Measurements from ENCODE around the gene NME5.

GRCh38 chr5:138180183-138180782, 41.1 kb upstream of the NME5 start:
- TF ChIP-seq, protein P1, sequence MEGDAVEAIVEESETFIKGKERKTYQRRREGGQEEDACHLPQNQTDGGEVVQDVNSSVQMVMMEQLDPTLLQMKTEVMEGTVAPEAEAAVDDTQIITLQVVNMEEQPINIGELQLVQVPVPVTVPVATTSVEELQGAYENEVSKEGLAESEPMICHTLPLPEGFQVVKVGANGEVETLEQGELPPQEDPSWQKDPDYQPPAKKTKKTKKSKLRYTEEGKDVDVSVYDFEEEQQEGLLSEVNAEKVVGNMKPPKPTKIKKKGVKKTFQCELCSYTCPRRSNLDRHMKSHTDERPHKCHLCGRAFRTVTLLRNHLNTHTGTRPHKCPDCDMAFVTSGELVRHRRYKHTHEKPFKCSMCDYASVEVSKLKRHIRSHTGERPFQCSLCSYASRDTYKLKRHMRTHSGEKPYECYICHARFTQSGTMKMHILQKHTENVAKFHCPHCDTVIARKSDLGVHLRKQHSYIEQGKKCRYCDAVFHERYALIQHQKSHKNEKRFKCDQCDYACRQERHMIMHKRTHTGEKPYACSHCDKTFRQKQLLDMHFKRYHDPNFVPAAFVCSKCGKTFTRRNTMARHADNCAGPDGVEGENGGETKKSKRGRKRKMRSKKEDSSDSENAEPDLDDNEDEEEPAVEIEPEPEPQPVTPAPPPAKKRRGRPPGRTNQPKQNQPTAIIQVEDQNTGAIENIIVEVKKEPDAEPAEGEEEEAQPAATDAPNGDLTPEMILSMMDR (IDR thresholded peaks at IDR 0.05): no peak
- TF ChIP-seq POLR2A (IDR thresholded peaks at IDR 0.05): no peak
